MM.1S (cell line): ENCODE data around the gene ADCY3.

Experiments
- EZH2 ChIP-seq: fragments of 300-600 bp; sonication (generic); optimal IDR thresholded peaks from 2 replicates; pipeline ENCODE3; 2017; ENCODE audit warnings: low read depth, mild to moderate bottlenecking, antibody characterized with exemption, low read length, mixed read lengths
- EZH2phosphoT487 ChIP-seq: fragments of 300-600 bp; sonication (generic); IDR thresholded peaks from 2 replicates; pipeline ENCODE4 v1.6.1; 2018; ENCODE audit warnings: antibody characterized with exemption, low read length
- TF ChIP-seq, protein P1 (sequence below): fragments of 300-600 bp; sonication (generic); IDR thresholded peaks from 2 replicates; pipeline ENCODE4 v1.5.1; 2016; ENCODE audit warnings: antibody characterized with exemption, low read length, mixed read lengths

GRCh38 chr2:24910245-24910644 lies 9.8 kb downstream of the ADCY3 start:
- TF ChIP-seq, protein P1, sequence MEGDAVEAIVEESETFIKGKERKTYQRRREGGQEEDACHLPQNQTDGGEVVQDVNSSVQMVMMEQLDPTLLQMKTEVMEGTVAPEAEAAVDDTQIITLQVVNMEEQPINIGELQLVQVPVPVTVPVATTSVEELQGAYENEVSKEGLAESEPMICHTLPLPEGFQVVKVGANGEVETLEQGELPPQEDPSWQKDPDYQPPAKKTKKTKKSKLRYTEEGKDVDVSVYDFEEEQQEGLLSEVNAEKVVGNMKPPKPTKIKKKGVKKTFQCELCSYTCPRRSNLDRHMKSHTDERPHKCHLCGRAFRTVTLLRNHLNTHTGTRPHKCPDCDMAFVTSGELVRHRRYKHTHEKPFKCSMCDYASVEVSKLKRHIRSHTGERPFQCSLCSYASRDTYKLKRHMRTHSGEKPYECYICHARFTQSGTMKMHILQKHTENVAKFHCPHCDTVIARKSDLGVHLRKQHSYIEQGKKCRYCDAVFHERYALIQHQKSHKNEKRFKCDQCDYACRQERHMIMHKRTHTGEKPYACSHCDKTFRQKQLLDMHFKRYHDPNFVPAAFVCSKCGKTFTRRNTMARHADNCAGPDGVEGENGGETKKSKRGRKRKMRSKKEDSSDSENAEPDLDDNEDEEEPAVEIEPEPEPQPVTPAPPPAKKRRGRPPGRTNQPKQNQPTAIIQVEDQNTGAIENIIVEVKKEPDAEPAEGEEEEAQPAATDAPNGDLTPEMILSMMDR, result no peak
- TF ChIP-seq EZH2phosphoT487, result no peak
- TF ChIP-seq EZH2, result no peak
